GM12892 (cell line): ENCODE measurements around the gene SMARCAD1.

Experiments
- DNase-seq: peaks from one replicate; pipeline ENCODE4 v3.0.0; 2011; ENCODE audit not compliant: insufficient read length
- FAIRE-seq: peaks from 2 replicates; lab custom pipeline; 2011; peaks lifted over from hg19 to GRCh38; lab: Jason Lieb, UNC
- POLR2A ChIP-seq: IDR thresholded peaks from 2 replicates; pipeline ENCODE4 v1.6.1; 2011; ENCODE audit warnings: low read depth, low read length, control low read depth
- POLR2AphosphoS5 ChIP-seq: IDR thresholded peaks from 2 replicates; pipeline ENCODE4 v1.6.1; 2011; ENCODE audit warnings: low read depth, low read length, control low read depth
- TAF1 ChIP-seq: IDR thresholded peaks from 2 replicates; pipeline ENCODE4 v1.6.1; 2011; ENCODE audit warnings: low read depth, mild to moderate bottlenecking, control low read depth, low read length, borderline replicate concordance

SMARCAD1 gene

GRCh38 chr4:94338681-94339351 is 131.2 kb downstream of the SMARCAD1 start:
- DNase-seq, result no peak
- TF ChIP-seq TAF1, result no peak
- no peak for TF ChIP-seq POLR2A
- FAIRE-seq, result peak; percentile 89

DNA sequence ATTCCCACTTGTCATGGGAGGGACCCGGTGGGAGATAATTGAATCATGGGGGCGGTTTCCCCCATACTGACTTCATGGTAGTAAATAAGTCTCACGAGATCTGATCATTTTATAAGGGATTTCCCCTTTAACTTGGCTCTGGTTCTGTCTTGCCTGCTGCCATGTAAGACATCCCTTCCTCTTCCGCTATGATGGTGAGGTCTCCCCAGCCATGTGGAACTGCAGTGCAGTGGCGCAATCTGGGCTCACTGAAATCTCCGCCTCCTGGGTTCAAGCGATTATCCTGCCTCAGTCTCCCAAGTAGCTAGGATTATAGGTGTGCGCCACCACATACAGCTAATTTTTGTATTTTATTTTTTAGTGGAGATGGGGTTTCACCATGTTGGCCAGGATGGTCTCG is 132.1 kb downstream of the SMARCAD1 start:
- peak; percentile 83 for FAIRE-seq
- no peak for DNase-seq
- no peak for TF ChIP-seq TAF1
- no peak for TF ChIP-seq POLR2A
- no peak for TF ChIP-seq POLR2AphosphoS5
